NCI-H524 treated with DMSO at 0.1 percent for 48 hours (cell line): ENCODE data around the gene EXO1.
"Not testable (repeated sequence)": the region's sequence is repeated elsewhere in the genome, so short reads cannot be mapped to it uniquely, and the experiment has no call there.

Experiments
- DNase-seq: peaks from one replicate; lab custom pipeline; 2025; lab: John Stamatoyannopoulos, UW

EXO1 gene

GRCh38 chr1:241847796-241848685 is at the start of gene EXO1:
Gene EXO1 (plus strand): TSS chr1:241848204. CDS start chr1:241850426, 2,222 bp downstream.
- peak; percentile 83 for DNase-seq

DNA sequence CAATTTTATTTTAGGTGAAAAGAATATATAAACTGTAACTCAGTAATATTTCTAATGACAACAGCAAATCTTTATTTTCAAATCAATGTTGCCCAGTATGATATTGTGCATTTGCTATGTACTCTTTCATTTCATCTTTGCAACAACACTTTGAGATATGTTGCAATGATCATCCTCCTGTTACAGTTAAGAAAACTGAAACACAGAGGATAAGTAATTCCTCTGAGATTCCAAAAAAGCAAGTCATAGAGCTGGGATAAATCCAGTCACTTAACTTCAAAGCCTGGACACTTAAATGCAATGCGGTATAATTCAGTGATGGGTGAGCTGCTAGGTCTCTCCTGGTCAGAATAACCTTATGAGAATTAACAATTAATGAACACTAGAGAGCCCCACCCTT is 48.6 kb upstream of the EXO1 start:
- DNase-seq = no peak

- no peak for DNase-seq
These were observed 47.4 kb upstream of the EXO1 start for GRCh38 chr1:241800640-241801039.

DNA sequence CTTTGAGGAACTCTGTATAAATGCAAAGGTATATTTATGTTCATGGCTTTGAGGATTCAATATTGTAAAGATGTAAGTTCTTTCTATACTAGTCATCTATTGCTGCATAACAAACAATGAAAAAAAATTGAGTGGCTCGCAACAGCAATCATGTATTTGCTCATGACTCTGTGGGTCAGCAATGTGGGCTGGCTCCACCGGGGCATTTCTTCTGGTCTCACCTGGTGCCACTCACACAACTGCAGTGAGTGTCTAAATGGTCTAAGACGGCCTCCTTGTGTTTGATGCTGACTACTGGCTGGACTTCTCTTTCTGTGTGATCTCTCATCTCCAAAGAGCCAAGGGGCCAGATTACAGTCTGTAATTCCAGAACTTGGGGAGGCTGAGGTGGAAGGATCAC is 45.1 kb upstream of the EXO1 start:
- DNase-seq = no peak

DNA sequence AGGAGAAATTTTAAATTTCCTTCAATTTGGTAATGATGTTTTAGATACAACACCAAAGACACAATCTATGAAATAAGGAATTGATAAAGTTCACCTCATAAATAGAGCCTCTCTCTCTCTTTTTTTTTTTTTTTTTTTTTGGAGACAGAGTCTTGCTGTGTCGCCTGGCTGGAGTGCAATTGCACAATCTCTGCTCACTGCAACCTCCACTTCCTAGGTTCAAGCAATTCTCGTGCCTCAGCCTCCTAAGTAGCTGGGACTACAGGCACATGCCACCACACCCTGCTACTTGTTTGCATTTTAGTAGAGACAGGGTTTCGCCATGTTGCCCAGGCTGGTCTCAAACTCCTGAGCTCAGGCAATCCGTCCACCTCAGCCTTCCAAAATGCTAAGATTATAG is 43.3 kb upstream of the EXO1 start:
- DNase-seq = not testable (repeated sequence)

DNA sequence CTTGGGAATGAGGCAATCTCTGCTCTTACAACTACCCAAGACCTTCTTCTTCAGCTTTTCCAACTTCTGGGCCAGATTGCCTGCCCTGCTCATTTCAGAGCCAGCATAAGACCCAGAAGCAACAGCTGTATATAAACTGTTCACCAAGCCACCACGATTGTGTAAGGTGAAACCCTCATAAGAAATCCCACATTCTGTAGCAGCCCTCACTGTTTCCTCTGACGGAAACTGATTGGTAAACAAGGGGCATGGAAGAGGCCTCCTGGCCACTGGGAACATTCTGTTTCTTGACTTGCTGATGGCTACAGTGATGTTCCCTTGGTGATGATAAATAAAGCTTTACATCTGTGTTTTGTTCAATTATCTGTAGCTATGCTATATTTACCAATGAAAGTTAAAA is 39.7 kb upstream of the EXO1 start:
- no peak for DNase-seq

DNA sequence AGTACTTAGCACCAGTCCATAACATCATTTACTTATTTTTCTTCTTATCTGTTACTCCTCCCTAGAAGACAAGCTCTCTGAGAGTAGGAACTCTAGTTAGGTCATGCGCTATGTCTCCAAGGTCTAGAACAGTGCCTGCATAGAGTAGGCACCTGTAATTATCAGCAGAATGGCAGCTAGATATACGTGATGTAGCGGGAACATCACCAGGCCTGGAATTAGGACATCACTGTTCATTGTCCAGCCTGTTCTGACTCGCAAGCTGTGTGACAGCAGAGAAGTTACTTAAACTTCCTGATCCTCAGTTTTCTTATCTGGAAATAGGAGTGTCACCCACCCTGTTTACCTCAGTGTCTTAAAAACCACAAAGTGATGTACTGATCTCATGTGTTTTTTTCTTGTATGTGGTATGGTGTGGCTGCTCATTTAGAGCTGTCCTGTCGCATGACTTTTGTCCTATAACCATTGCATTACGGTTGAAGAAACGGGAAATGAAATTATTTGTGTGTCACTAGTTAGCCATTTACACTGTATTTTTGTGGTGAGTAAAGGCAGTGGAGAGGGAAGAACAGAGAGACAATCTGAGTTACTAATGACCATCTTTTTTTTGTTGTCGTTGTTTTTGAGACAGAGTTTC is 37.1 kb upstream of the EXO1 start:
- no peak for DNase-seq

- no peak for DNase-seq
These were observed 34.2 kb upstream of the EXO1 start for GRCh38 chr1:241813768-241814320.

DNA sequence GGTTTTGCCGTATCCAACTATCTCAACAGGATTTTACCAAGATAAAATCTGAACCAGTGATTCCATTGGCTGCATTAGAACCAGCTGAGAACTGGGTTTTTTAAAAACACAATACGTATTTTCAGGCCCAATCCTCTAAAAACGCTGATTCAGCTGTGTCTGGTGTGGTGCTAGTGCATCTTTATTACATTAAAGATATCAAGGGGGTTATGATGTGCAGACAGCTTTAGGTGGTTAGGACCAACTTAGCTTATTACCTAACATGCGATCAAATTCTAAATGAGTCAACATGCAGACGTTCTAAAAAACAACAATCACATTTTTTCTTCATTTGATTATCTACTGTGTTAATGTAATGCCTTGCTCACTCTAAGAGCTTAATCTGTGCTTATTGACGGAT is 32.0 kb upstream of the EXO1 start:
- DNase-seq = no peak

DNA sequence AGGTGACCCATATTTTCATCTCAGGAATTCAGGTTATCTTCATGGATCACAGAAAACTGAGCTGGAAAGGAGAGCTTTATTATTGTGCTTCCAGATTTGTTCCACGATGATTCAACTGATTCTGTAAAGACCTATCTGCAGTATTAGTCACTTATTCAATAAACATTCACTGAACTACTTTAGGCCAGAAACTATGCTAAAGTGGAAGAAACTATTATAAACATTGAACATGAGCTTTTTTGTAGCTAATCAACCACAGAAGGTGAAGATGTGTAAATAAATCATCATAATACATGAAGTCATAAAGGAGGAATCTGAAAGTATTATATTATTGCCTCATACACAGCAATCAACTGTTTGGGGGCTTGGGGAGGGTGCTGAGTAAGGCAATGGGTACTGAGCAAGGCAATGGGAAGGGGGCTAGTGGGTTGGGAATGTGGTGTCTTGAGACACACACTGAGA is 30.6 kb upstream of the EXO1 start:
- DNase-seq = no peak

GRCh38 chr1:241817956-241818612 is 29.9 kb upstream of the EXO1 start:
- DNase-seq = no peak

DNA sequence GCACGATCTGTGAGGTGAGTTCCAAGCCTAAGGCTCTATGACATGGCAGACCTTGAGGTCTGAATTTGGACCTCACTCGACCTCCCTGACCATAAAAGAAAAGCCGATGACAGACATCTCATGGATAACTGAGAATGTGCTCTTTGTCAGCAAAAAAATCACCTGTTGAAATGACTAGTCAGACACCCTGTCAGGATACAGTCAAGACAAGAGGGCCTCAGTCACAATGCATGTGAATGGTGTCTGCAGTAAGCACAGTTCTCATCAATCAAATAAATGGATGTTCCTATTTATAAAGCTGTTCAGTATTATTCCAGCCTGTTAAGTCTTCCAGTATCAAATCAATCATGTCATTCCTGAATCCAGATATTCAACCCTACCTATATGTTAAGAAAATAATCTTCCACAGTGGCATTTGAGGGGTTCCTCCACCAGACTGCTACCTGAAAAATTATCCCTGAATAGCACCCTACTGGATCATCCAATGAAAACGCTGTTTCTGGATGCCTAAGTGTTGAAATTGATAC is 28.6 kb upstream of the EXO1 start:
- DNase-seq = no peak

DNA sequence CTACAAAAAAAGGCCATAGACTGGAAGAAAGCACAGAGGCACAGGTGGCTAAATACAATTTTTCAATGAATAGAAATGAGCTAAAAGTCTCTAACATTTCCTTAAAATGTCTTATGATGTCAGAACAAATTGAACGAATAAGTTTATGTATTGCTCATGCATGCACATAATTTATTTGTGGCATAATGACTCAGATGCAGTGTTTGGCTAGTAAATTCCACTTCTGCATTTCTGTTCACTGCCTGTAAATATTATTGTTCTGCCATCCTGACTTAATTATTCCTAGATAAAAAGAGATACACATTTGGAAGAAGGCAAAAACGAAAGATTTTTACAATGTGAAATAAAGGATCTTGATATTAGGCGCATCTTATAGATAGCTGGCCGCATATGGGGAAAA is 26.6 kb upstream of the EXO1 start:
- DNase-seq = no peak

DNA sequence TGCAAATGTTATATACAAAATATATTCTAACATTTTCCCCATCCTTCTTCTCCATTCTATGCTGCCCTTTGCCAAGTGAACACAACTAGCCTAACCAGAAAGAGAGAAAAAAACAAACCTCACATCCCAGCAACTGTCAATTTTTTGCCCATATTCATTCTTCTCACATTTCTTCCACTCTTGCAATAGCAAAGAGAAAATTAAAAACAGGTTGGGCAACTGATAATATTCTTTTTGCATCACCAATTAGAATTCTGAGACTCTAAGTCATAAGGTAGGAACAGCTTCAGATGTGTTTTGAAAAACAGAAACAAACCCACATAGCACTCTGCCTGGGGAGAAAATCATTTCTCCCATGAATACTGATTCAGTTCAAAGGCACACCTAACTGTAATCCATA is 25.2 kb upstream of the EXO1 start:
- no peak for DNase-seq

DNA sequence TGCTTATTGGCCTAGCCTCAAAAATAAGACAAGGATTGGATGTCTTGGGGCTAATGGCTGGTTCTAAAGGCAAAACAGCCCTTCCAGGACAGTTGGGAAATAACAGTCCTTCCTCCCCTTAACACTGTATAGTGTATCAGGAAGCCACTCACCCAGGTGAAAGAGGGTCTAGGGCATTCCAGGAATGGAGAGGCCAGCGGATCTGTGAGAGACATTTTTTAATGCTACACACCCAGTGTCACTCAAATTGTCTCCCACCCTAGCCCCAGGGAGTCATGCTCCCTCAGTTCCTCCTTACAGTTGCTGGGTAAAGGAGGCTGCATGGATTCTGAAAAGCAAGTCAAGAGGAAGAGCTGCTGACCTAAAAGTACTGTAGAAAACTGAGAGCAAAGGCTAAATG is 24.1 kb upstream of the EXO1 start:
- no peak for DNase-seq

DNA sequence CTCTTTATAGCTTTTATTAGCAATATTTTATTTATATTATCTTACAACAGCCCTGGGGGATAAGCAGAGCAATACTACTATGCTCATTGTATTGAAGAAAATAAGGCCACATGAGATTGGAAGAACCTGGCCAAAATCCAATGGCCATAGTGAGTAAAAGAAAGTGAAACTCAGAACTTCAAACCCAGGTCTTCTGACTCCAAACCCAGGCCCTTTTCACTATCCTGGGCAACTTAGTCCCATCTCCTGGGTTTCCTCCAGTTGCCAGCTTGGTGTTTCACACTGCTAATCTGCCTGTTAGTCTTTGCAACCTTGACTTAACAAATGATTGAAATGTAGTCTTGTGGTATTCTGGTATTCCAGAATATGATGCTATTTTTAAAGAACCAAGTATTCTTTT is 22.4 kb upstream of the EXO1 start:
- no peak for DNase-seq

- not testable (repeated sequence) for DNase-seq
These were observed 21.4 kb upstream of the EXO1 start for GRCh38 chr1:241826613-241827012.

DNA sequence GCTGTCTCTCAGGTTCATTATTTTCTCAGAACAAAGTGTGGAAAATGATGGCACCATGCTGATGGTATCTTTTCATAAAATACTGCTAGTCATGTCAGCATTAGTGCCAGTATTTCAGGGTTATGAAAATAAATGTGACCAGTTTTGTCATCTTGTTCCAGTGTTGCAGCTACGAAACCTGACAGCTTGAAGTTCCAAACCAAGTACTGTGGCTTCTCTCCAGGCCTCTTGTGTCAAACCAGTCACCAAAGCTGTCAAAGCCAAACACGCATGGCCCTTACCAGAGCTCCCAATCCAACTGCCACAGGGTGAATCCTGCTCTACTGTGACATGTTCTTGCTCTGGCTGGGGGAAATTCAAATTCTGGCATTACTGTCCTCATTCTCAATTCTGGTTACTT is 20.7 kb upstream of the EXO1 start:
- no peak for DNase-seq

GRCh38 chr1:241828463-241829021 is 19.5 kb upstream of the EXO1 start:
- no peak for DNase-seq

- no peak for DNase-seq
These were observed 18.5 kb upstream of the EXO1 start for GRCh38 chr1:241829468-241829867.

GRCh38 chr1:241834733-241835377 is 13.1 kb upstream of the EXO1 start:
- DNase-seq = no peak

DNA sequence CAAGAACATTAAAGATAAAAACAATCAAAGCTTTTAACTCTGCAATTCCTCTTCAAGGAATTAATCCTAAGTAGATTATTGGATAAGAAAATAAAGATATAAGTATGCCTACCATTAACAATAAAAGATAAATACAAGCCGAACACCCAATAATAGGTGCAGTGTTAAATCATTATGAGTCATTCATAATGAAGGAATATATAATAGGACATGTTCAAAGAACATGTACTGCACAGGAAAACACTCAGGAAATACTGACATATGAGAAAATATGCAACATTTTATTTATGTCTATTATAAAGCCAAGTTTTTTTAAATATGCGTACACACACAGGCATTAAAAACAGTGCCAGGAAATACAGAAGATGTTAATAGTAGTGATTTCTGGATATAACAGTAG is 11.1 kb upstream of the EXO1 start:
- no peak for DNase-seq
